WTC11 (cell line): Measurements from ENCODE around the gene THEM5.

ENCODE experiments used
- CTCF ChIP-seq: fragments of 200-600 bp; IDR thresholded peaks from 2 replicates; pipeline ENCODE4 v1.8.0; 2022; ENCODE audit warnings: antibody characterized with exemption
- PREB ChIP-seq: sonication (generic); formaldehyde crosslinking; IDR thresholded peaks from 2 replicates; pipeline ENCODE4 v1.8.1; 2022; ENCODE audit warnings: mild to moderate bottlenecking, missing genetic modification reagents, moderate library complexity, borderline replicate concordance
- USF1 ChIP-seq: sonication (generic); formaldehyde crosslinking; IDR thresholded peaks from 2 replicates; pipeline ENCODE4 v1.8.0; 2022; ENCODE audit warnings: mild to moderate bottlenecking, missing genetic modification reagents

- no peak for TF ChIP-seq CTCF
- TF ChIP-seq PREB (CRISPR knock-in tag), result no peak
- no peak for TF ChIP-seq USF1 (CRISPR knock-in tag)
Measured at GRCh38 chr1:151898519-151898991, 45.0 kb upstream of the THEM5 start.
